ENCODE results near the gene PPP2R2B.

PPP2R2B gene

GRCh38 chr5:146720107-146720506, 158.4 kb downstream of the PPP2R2B start:
- H3K27ac ChIP-seq = no peak overlapping the region
- no peak overlapping the region for H3K4me3 ChIP-seq

DNA sequence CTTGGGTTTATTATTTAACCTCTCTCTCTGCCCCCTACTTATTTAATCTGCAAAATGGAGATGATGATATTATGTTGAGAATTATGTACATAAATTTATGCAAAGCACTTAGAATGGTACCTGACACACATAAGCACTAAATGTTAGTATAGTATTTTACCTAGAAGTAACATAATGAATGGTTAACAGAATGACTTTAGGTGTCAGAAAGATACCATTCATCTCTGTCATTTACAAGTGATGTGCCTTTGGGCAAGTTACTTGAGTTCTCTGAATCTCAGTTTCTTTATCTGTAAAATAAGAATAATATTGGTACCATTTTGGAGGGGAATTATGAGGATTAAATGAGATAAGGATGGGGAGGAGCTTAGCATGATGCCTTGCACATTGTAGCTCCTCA, 159.4 kb downstream of the PPP2R2B start:
- Histone ChIP-seq H3K4me3 (no peak overlapping the region), H3K27ac (no peak overlapping the region)

DNA sequence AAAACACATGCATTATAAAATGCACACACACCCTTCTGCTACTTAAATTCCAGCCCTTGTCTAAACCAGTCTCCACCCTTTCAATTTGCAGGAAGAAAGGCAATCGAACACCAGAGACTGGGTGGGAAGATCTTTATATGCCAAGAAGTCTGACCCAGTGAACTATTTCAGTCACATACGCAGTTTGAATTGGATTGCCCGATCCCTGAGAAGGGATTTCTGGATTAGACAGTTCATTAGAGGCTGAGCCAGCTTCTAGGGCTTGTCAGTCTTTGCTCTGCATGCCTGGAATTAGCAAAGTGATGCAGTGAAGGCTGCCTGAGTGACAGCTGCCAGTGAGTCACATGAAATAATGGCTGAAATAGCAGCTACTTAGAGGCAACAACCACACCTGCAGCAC, 159.9 kb downstream of the PPP2R2B start:
- H3K27ac ChIP-seq = no peak overlapping the region
- no peak overlapping the region for H3K4me3 ChIP-seq

- no peak overlapping the region for H3K27ac ChIP-seq
These were observed 160.6 kb downstream of the PPP2R2B start for GRCh38 chr5:146717951-146718350.

GRCh38 chr5:146716636-146717035, 161.9 kb downstream of the PPP2R2B start:
- Histone ChIP-seq H3K27ac (no peak overlapping the region), H3K4me3 (no peak overlapping the region)

More at GRCh38 chr5:146717951-146718350, 160.6 kb downstream of the PPP2R2B start:
- H3K4me3 ChIP-seq = no peak overlapping the region

DNA sequence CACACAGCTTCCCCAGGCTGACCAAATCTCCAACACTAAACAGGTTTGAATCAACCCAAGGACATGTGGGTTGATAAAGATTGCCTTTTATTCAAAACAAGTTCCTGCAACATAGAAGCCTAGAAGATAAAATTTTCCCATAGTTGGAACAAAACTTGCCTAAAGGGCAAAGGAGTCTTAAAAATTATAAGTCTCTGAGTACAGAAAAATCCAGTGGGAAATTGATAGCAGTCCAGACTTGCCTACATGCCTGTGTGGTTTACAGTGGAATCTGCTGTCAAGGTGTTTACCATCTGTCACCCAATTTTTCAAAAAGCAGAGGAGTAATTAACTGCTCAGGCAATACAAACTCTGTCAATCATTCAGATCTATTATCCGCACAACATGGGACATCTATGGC, 168.2 kb downstream of the PPP2R2B start:
- Histone ChIP-seq H3K27ac (no peak overlapping the region), H3K4me3 (no peak overlapping the region)

DNA sequence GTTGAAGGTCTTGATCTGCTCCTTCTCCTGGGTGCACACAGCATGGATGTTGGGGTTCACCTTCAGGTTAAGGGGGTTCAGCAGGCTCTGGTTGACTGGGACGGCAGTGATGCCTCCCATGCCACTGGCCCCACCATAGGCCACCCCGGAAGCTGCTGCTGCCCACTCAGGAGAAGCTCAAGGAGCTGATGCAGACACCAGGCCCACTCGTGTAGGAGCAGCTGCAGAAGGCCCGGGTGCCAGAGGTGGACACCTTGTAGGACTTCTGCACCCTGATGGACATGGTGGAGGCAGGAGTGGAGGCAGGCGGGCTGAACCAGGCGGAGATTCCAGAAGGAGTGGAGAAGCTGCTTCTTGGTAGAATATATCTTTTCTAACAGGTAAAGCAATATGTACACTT, 171.2 kb downstream of the PPP2R2B start:
- Histone ChIP-seq H3K4me3 (no peak overlapping the region), H3K27ac (no peak overlapping the region)

DNA sequence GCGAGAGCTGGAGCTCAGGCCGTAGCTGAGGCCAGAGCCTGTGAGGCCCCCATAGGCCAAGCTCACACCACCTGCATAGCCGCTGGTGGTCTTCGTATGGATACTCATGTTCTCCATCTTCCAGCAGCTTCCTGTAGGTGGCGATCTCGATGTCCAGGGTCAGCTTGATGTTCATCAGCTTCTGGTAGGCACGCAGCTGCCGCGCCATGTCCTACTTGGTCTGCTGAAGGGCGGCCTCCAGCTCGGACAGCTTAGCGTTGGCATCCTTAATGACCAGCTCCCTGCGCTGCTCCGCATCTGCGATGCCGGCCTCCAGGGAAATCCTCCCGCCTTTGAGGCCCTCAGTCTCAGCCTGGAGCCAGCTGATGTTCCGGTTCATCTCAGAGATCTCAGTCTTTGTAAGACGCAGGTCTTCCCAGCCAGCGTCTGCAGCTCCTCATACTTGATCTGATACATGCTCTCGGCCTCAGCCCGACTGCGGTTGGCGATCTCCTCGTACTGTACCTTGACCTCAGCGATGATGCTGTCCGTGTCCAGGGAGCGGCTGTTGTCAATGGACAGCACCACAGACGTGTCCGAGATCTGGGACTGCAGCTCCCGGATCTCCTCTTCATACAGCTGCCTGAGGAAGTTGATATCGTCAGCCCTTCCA, 172.1 kb downstream of the PPP2R2B start:
- H3K4me3 ChIP-seq = no peak overlapping the region

GRCh38 chr5:146704949-146705665, 173.4 kb downstream of the PPP2R2B start:
- Histone ChIP-seq H3K4me3 (no peak overlapping the region), H3K27ac (no peak overlapping the region)

More for the DNA sequence above, 172.1 kb downstream of the PPP2R2B start:
- H3K27ac ChIP-seq = no peak overlapping the region

- Histone ChIP-seq H3K27ac (peak overlapping the region in 1 of 21 experiments; percentile 18), H3K4me3 (no peak overlapping the region)
These were observed 174.7 kb downstream of the PPP2R2B start for GRCh38 chr5:146703899-146704298.

GRCh38 chr5:146703499-146703898, 175.1 kb downstream of the PPP2R2B start:
- Histone ChIP-seq H3K4me3 (no peak overlapping the region), H3K27ac (peak overlapping the region in 10 of 21 experiments; percentile 15 to 59 (median 32))

- Histone ChIP-seq H3K4me3 (no peak overlapping the region), H3K27ac (peak overlapping the region in 1 of 21 experiments; percentile 13)
These were observed 178.7 kb downstream of the PPP2R2B start for GRCh38 chr5:146699664-146700418.

DNA sequence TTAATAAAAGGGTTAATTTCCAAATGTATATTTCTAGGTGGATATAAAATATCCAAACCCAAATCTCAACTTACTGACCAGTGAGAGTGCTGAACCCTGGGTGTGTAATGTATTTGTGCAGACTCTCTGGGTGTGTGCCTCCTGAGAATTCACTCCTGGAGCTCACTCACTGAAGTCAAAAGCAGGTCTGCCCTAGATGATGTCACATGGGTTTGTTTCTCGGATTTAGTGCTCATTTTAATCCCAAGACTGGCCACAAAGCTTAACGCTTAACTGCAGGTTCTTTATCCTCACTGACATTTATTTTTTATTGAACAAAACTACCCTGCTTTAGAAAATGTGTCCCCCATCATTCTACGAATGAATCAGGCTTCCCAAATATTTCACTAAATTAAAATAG, 179.4 kb downstream of the PPP2R2B start:
- Histone ChIP-seq H3K27ac (peak overlapping the region in 1 of 21 experiments; percentile 11), H3K4me3 (no peak overlapping the region)

DNA sequence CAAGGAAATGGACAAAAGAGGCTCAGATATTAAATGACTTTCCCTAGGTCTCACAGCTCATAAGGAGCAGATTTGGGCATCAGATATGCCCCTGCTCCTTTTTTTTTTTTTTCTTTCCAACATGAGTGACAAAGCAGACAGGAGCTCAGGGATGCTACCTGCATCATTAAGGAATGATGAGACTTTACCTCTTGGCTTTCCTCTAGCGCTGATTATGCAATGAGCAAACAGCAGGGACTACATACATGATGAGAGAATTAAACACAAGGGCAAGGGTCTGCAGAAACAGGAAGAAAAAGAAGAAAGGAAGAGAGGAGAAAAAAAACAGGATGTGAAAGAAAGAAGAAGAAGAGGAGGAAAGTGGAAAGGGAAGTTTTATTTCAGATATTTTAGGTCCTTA, 179.9 kb downstream of the PPP2R2B start:
- Histone ChIP-seq H3K4me3 (no peak overlapping the region), H3K27ac (no peak overlapping the region)

GRCh38 chr5:146697211-146697610, 181.3 kb downstream of the PPP2R2B start:
- no peak overlapping the region for H3K27ac ChIP-seq
- no peak overlapping the region for H3K4me3 ChIP-seq

DNA sequence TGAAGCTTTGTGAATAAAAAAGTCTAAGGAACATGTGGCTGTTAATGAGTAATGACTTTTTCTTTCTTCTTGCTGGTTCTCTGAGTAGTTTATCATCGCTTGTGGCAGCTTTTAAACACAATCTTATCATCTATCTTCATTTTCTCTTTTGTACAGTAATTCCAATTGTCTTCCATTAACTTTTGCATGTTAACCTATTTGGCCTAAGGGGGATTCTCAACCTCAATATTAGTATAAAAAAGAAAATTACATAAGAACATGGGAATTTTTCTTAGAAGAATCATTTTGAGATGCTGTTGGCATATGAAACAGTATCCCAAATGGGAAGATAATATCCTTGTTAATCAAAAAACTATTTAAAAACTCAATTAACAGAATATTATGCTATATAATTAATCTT, 182.9 kb downstream of the PPP2R2B start:
- Histone ChIP-seq H3K4me3 (no peak overlapping the region), H3K27ac (no peak overlapping the region)

DNA sequence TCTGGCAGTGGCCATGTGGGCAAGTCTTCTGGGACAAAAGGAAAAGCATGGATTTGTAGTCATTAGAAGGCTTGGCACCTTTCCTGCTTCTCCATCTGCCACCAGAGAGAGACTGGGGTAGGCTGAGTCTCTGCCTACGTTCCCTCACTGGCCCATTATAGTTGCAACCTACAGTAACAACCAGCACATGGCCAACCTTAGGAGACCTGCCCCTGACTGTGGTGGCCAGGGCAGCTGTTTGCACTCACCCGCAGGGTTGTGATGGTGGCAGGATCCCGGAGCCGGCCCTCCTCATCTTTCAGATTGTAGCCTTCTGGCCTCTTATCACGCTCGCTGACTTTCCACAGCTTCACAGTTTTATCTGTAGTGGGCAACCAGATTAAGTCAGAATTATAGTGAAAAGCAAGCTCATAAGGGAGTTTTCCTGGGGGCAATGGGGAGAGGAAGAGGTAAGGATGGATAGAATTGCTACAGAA, 187.6 kb downstream of the PPP2R2B start:
- Histone ChIP-seq H3K27ac (no peak overlapping the region), H3K4me3 (no peak overlapping the region)

DNA sequence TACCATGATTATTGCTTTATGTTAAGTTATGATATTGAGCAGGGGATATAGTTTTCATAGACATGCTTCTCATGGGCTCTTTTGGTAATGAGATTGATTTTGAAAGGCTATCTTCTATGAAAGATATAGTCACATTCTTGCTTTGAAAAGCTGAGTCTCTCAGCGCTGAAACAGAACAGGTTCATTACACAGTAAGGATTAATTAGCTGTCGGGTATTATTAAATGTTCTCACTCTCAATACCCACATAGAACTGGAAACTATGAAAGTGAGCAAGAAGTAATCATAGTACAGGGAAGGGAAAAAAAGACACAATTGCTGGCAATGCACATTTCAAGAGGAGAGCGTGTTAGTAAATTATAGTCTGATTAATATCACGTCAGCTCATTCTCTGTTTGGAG, 190.9 kb downstream of the PPP2R2B start:
- no peak overlapping the region for H3K4me3 ChIP-seq
- H3K27ac ChIP-seq = no peak overlapping the region

- Histone ChIP-seq H3K4me3 (no peak overlapping the region), H3K27ac (no peak overlapping the region)
These were observed 194.7 kb downstream of the PPP2R2B start for GRCh38 chr5:146683861-146684260.

DNA sequence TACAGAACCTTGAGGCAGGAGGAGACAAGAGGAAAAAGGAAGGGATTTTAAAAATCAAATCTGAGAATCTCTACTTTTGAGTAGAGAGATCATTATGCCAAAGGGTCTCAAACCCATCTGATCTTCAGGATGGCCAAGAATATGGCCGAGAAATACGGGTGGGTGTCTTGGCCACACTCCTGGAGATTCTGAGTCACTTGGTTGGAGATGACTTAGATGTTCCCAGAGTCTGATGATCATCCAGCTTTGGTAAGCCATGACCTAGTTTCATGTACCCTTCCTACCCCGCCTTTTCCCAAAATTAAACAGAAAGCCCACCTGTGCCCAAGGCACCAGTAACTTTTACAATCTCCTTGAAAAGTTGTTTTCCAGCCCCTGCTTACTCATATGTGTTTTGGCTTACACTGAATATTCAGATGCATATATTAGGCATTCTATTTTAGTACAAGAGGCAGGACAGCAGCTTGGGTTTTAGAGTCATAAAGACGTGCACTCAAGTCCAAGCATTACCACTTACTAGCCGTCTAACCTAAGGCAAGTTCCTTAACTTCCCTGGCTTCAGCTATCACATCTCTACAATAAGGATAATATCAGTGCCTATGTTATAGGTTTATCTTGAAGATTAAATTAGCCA, 195.5 kb downstream of the PPP2R2B start:
- H3K27ac ChIP-seq = peak overlapping the region in 2 of 21 experiments; percentile 25 to 35
- no peak overlapping the region for H3K4me3 ChIP-seq
